ENCODE results near the gene BHLHE40. TPM values are rescaled to one million over a fixed set of nuclear protein-coding genes. Genes with fewer than 3 reads are reported as not detected.

BHLHE40 gene
- total and polyA plus RNA-seq, 4 donors: 14.5 to 44.3 (median 37.7) TPM

DNA sequence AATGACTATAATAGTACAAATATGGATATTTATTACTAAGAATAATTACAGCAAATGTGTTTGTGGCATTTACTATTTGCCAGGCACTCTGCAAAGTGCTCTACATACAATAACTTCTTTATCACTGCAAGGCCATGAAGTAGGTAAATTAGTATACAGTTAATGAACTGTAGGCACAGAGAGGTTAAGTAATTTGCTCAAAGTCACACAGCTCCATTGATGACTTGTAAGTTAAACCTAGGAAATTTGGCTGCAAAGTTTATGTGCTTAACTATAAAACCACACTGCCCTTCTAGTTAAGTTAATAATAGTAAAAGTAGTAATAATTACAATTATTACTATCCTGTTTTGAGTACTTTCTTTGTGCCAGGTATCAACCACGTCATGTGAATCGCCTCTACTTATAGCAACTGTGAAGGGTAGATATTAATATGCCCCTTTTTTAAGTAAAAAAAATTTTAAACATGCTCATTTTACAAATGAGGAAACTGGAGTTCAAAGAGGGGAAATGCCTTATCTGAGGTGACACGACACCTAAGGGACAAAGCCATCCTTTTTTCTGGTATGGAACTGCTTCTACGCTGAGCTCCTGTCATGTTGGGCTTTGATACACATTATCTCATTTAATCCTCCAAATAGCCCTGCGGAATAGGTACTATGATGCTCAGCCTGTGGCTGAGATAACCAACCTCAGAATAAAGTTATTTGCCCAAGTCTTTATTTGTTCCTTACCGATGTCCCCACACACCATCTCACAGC lies 8.5 kb downstream of the BHLHE40 start:
- Histone ChIP-seq H3K9me3 (ENCODE audit: control insufficient read depth, insufficient read depth, low read length) (no peaks in the 10 kb centered on the region), H3K4me3 (ENCODE audit: low read depth, low read length) (no peak overlapping the region), H3K27ac (ENCODE audit: low read depth, low read length) (no peak overlapping the region), H3K4me1 (ENCODE audit: control insufficient read depth, insufficient read depth, low read length) (peaks cover 36% of the 10 kb centered on the region), H3K27me3 (ENCODE audit: control insufficient read depth, insufficient read depth, low read length) (peaks cover 3% of the 10 kb centered on the region), H3K36me3 (ENCODE audit: control insufficient read depth, insufficient read depth, low read length) (peaks cover 15% of the 10 kb centered on the region)
- no peak for DNase-seq (ENCODE audit: low read depth in 4 of 6, low spot score in 6 of 6)
- 80% methylated on average over 2 of the region's 6 CpGs for WGBS (ENCODE audit: insufficient coverage)

DNA sequence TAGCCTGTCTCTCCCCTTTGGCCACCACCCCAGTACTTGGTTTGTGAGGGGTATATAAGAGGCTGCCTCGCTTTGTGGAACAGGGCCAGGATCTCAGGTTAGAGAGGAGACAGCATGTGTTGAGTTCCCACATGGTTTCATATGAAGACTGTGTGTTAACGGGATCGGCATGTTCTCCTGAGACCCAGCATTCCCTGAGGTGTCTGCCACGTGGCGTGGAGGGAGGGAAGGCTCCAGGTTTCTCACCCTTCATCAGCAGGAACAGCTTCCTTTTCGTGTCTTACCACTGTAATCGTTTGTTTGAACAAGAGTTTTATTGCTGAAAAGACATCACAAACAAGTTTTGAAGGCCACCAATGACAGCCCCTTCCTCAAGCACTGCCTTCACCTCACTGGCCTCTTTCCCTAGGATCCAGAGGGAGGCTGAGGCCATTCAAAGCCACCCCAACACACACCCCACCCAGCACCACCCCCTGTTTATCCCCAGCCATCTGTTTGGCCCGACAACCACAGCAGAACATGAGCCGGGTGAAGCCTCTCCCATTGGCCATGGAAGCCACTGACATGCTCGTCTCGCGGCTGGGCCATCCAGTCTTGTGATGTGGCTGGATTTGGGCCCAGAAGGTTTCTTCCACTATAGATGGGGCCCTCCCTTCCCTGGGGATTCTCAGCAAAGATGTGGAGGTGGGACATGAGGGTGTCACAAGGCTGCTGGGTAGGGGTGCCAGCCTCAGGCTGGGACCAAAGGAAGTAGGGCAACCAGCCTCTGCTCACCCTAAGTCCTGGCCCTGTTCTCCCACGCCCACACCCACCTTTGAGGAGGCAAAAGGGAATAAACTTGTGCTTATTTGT lies 10.0 kb downstream of the BHLHE40 start:
- Histone ChIP-seq H3K4me1 (ENCODE audit: control insufficient read depth, insufficient read depth, low read length) (peaks cover 21% of the 10 kb centered on the region), H3K27me3 (ENCODE audit: control insufficient read depth, insufficient read depth, low read length) (no peaks in the 10 kb centered on the region)

DNA sequence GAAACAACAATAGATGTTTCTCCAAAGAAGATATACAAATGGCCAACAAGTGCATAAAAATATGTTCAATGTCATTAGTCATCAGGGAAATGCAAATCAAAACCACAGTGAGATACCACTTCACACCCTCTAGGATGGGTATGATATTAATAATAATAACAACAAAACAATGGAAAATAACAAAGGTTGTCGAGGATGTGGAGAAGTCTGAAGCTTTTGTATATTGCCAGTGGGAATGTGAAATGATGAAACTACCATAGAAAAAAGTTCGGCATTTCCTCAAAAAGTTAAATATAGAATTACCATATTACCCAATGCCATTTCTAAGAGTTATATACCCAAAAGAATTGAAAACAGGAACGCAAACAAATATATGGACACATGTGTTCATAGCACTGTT lies 10.8 kb downstream of the BHLHE40 start:
- Histone ChIP-seq H3K27me3 (ENCODE audit: control insufficient read depth, insufficient read depth, low read length) (no peaks in the 10 kb centered on the region), H3K9me3 (ENCODE audit: control insufficient read depth, insufficient read depth, low read length) (no peaks in the 10 kb centered on the region), H3K4me3 (ENCODE audit: low read depth, low read length) (no peak overlapping the region), H3K36me3 (ENCODE audit: control insufficient read depth, insufficient read depth, low read length) (no peaks in the 10 kb centered on the region), H3K4me1 (ENCODE audit: control insufficient read depth, insufficient read depth, low read length) (peaks cover 19% of the 10 kb centered on the region), H3K27ac (ENCODE audit: low read depth, low read length) (no peak overlapping the region)
- DNase-seq (ENCODE audit: low read depth in 4 of 6, low spot score in 6 of 6): no peak
- no CpG with 5 or more reads among the region's 3 CpGs for WGBS (ENCODE audit: insufficient coverage)

More for the DNA sequence above, 10.0 kb downstream of the BHLHE40 start:
- Histone ChIP-seq H3K9me3 (ENCODE audit: control insufficient read depth, insufficient read depth, low read length) (no peaks in the 10 kb centered on the region), H3K4me3 (ENCODE audit: low read depth, low read length) (no peak overlapping the region), H3K36me3 (ENCODE audit: control insufficient read depth, insufficient read depth, low read length) (peaks cover 2% of the 10 kb centered on the region), H3K27ac (ENCODE audit: low read depth, low read length) (no peak overlapping the region)
- DNase-seq (ENCODE audit: low read depth in 4 of 6, low spot score in 6 of 6): no peak
- no CpG with 5 or more reads among the region's 13 CpGs for WGBS (ENCODE audit: insufficient coverage)

DNA sequence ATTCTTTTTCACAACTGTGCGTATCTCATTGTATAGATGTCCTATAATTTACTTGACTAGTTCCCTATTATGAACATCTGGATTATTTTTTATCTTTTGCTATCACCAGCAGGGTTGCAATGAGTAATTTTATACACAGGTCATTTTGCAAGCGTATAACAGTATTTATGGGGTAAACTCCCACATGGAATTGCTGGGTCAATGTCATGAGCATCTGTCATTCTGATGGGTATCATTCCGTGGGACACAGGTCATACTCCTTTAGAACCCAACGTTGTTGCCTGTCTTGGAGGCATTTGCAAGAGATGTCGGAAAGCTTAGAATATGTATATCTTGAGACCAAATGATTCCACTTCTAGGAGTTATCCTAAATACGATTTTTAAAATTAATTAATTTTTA lies 12.9 kb downstream of the BHLHE40 start:
- no peak overlapping the region for H3K27ac ChIP-seq (ENCODE audit: low read depth, low read length)
- no peak overlapping the region for H3K4me3 ChIP-seq (ENCODE audit: low read depth, low read length)
- WGBS (ENCODE audit: insufficient coverage): 75% methylated on average over 3 of the region's 6 CpGs
- no peak for DNase-seq (ENCODE audit: low read depth in 4 of 6, low spot score in 6 of 6)
- peaks cover 4% of the 10 kb centered on the region for H3K4me1 ChIP-seq (ENCODE audit: control insufficient read depth, insufficient read depth, low read length)
- no peaks in the 10 kb centered on the region for H3K27me3 ChIP-seq (ENCODE audit: control insufficient read depth, insufficient read depth, low read length)
- no peaks in the 10 kb centered on the region for H3K36me3 ChIP-seq (ENCODE audit: control insufficient read depth, insufficient read depth, low read length)
- H3K9me3 ChIP-seq (ENCODE audit: control insufficient read depth, insufficient read depth, low read length): no peaks in the 10 kb centered on the region

DNA sequence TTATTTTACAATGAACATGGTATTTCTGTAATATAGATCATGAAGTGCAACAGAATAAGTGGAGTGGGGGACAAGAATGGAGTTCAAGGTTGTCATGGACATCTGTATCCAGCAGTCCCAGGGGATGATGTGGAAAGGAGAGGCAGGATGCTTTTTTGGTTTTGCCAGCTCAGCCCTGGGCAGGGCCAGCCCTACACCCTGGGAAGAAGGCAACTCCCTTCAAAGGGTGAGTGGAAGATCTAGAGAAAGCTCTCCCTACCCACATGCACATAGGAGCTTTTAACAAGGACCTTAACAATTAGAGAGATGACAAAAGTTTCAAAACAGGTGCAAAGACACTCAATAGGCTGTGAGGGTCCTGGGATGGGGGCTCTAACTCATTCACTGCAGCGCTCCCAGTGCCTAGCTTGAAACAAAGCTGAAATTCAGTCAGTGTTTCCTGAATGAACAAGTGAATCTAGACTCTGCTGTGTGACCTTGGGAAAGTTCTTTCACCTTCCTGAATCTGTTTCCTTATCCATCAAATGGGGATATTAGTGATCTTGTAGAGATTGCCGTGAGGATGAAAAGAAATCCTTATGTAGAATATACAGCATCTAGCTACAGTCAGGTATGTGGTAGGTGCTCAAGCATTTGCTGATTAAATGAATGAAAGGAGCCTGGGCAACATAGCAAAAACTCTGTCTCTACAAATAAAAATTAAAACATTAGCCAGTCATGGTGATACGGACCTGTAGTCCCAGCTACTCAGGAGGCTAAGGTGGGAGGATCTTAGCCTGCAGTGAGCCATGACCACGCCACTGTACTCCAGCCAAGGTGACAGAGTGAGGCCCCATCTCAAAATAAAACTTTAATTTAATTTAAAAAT lies 14.3 kb downstream of the BHLHE40 start:
- H3K4me3 ChIP-seq (ENCODE audit: low read depth, low read length): no peak overlapping the region
- H3K27me3 ChIP-seq (ENCODE audit: control insufficient read depth, insufficient read depth, low read length): no peaks in the 10 kb centered on the region
- no peaks in the 10 kb centered on the region for H3K36me3 ChIP-seq (ENCODE audit: control insufficient read depth, insufficient read depth, low read length)
- no peak for DNase-seq (ENCODE audit: low read depth in 4 of 6, low spot score in 6 of 6)
- no peak overlapping the region for H3K27ac ChIP-seq (ENCODE audit: low read depth, low read length)
- H3K4me1 ChIP-seq (ENCODE audit: control insufficient read depth, insufficient read depth, low read length): peaks cover 2% of the 10 kb centered on the region
- no peaks in the 10 kb centered on the region for H3K9me3 ChIP-seq (ENCODE audit: control insufficient read depth, insufficient read depth, low read length)
- 80% methylated on average over 1 of the region's 4 CpGs for WGBS (ENCODE audit: insufficient coverage)

DNA sequence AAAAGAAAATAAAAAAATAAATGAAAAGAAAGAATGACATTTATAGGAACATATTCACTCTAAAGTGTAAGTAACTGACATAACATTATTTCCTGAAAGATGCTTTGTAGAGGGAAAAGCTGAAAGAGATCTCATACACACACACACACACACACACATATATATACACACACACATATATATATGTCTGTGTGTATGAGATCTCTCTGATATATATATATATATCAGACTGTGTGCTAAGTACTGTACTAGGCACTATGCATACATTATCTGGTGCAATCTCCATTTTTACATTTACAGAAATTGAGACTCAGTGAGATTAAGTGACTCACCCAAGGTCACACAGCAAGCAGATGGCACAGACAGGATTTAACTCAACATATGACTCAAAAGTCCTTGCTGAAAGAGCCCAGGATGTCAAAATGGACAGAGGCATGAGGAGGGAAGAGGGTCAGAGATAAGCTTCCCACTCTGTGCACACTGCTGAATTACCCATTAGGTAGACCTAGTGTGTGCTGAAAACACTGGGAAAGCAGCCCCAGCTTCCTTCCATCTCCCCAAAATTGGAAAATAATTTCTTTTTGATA lies 15.0 kb downstream of the BHLHE40 start:
- Histone ChIP-seq H3K9me3 (ENCODE audit: control insufficient read depth, insufficient read depth, low read length) (no peaks in the 10 kb centered on the region), H3K27me3 (ENCODE audit: control insufficient read depth, insufficient read depth, low read length) (no peaks in the 10 kb centered on the region), H3K36me3 (ENCODE audit: control insufficient read depth, insufficient read depth, low read length) (no peaks in the 10 kb centered on the region), H3K27ac (ENCODE audit: low read depth, low read length) (no peak overlapping the region), H3K4me3 (ENCODE audit: low read depth, low read length) (no peak overlapping the region), H3K4me1 (ENCODE audit: control insufficient read depth, insufficient read depth, low read length) (peaks cover 2% of the 10 kb centered on the region)
- DNase-seq (ENCODE audit: low read depth in 4 of 6, low spot score in 6 of 6): no peak

DNA sequence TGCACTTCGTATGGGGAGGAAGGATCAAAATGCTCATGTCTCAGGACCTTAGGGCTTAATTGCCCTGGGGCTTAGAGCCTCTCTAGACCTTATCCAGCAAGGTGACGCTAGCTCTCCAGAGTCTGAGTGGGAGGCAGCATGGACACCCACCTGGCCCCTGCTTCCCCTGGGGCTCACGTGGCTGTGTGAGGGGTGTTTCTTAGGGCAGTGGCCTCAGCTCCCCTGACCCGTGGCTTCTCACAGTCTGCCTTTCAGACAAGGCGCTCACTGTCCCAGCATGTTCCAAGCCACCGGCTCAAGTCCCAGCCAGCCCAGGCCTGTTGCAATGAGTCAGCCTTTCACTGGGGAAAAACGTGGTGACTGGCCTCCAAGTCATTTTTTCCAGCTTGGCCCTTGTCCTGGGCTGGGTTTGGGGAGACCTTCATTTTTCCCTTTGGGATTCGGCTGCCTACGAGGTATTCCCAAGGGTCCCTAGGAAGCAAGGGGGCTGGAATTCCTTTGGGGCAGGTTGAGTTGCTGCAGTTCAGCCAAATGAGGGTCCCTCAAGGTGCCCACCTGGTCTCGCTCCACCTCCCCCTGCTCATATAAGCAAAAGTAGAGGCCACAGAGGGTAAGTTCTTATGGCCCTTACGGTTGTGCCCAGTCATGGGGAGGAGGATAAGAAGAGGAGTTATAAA lies 15.7 kb downstream of the BHLHE40 start:
- Histone ChIP-seq H3K9me3 (ENCODE audit: control insufficient read depth, insufficient read depth, low read length) (no peaks in the 10 kb centered on the region), H3K4me3 (ENCODE audit: low read depth, low read length) (no peak overlapping the region), H3K36me3 (ENCODE audit: control insufficient read depth, insufficient read depth, low read length) (no peaks in the 10 kb centered on the region), H3K27me3 (ENCODE audit: control insufficient read depth, insufficient read depth, low read length) (no peaks in the 10 kb centered on the region), H3K4me1 (ENCODE audit: control insufficient read depth, insufficient read depth, low read length) (peaks cover 3% of the 10 kb centered on the region), H3K27ac (ENCODE audit: low read depth, low read length) (no peak overlapping the region)
- no peak for DNase-seq (ENCODE audit: low read depth in 4 of 6, low spot score in 6 of 6)
- 75% methylated on average over 8 of the region's 11 CpGs for WGBS (ENCODE audit: insufficient coverage)

DNA sequence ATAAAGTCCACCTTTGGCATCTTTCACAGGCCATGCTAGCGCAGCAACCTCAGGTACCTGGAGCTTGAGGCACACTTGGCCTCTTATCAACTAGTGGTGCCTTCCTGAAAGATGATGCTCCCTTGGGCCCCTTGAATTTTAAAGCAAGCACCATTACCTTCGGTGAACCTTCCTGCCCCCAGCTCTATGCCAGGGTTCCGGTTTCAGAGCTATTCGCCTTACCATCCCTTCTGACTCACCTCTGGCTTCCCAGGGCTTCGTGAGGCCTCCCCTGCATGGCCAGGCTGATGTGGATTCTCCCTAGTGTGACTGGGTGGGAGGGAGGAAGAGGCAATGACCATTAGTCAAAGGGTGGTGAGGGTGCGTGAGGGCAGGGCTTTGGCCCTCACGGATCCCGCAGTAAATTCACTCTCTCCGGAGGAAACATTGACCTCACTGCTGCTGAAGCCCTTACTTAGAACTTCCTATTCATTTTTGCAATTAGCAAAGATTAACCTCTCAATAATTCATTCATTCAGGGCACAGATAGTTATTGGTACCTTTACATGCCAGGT lies 16.3 kb downstream of the BHLHE40 start:
- Histone ChIP-seq H3K27me3 (ENCODE audit: control insufficient read depth, insufficient read depth, low read length) (no peaks in the 10 kb centered on the region), H3K36me3 (ENCODE audit: control insufficient read depth, insufficient read depth, low read length) (no peaks in the 10 kb centered on the region), H3K4me1 (ENCODE audit: control insufficient read depth, insufficient read depth, low read length) (peaks cover 3% of the 10 kb centered on the region), H3K4me3 (ENCODE audit: low read depth, low read length) (no peak overlapping the region), H3K27ac (ENCODE audit: low read depth, low read length) (no peak overlapping the region), H3K9me3 (ENCODE audit: control insufficient read depth, insufficient read depth, low read length) (no peaks in the 10 kb centered on the region)
- DNase-seq (ENCODE audit: low read depth in 4 of 6, low spot score in 6 of 6): no peak
- WGBS (ENCODE audit: insufficient coverage): 100% methylated on average over 3 of the region's 9 CpGs

All from spinal cord (tissue), 10 donors.